HG02973 (cell line): ENCODE measurements around the gene CACNB2.
"Not testable (repeated sequence)": the region's sequence is repeated elsewhere in the genome, so short reads cannot be mapped to it uniquely, and the experiment has no call there.

Experiments used
- ATAC-seq: cut with Tn5 transposase; IDR thresholded peaks from one replicate; pipeline ENCODE4 v1.9.1; 2021; ENCODE audit warnings: moderate library complexity; ENCODE audit not compliant: unreplicated experiment

The CACNB2 gene

GRCh38 chr10:18144928-18145327 is 4.7 kb downstream of the CACNB2 start:
- no peak for ATAC-seq

GRCh38 chr10:18145652-18146051 is 5.4 kb downstream of the CACNB2 start:
- no peak for ATAC-seq

- ATAC-seq, result no peak
These were observed 9.1 kb downstream of the CACNB2 start for GRCh38 chr10:18149196-18149800.

- ATAC-seq, result no peak
These were observed 11.2 kb downstream of the CACNB2 start for GRCh38 chr10:18151356-18151890.

GRCh38 chr10:18153381-18153780 is 13.2 kb downstream of the CACNB2 start:
- ATAC-seq, result not testable (repeated sequence)

GRCh38 chr10:18155321-18155720 is 15.1 kb downstream of the CACNB2 start:
- ATAC-seq, result no peak

- not testable (repeated sequence) for ATAC-seq
These were observed 16.6 kb downstream of the CACNB2 start for GRCh38 chr10:18156797-18157196.

- no peak for ATAC-seq
These were observed 17.7 kb downstream of the CACNB2 start for GRCh38 chr10:18157881-18158280.

- no peak for ATAC-seq
These were observed 18.6 kb downstream of the CACNB2 start for GRCh38 chr10:18158773-18159265.

- ATAC-seq, result no peak
These were observed 19.3 kb downstream of the CACNB2 start for GRCh38 chr10:18159557-18159956.

GRCh38 chr10:18162021-18162627 is 21.9 kb downstream of the CACNB2 start:
- ATAC-seq, result no peak

- no peak for ATAC-seq
These were observed 23.9 kb downstream of the CACNB2 start for GRCh38 chr10:18164093-18164492.

- no peak for ATAC-seq
These were observed 24.6 kb downstream of the CACNB2 start for GRCh38 chr10:18164748-18165361.

GRCh38 chr10:18178854-18179483 is 38.7 kb downstream of the CACNB2 start:
- ATAC-seq, result no peak

- ATAC-seq, result no peak
These were observed 39.7 kb downstream of the CACNB2 start for GRCh38 chr10:18179891-18180290.

- not testable (repeated sequence) for ATAC-seq
These were observed 41.2 kb downstream of the CACNB2 start for GRCh38 chr10:18181382-18181781.

- no peak for ATAC-seq
These were observed 45.4 kb downstream of the CACNB2 start for GRCh38 chr10:18185621-18186020.

- ATAC-seq, result no peak
These were observed 50.6 kb downstream of the CACNB2 start for GRCh38 chr10:18190840-18191239.

GRCh38 chr10:18194634-18195033 is 54.4 kb downstream of the CACNB2 start:
- ATAC-seq, result no peak

- ATAC-seq, result no peak
These were observed 55.0 kb downstream of the CACNB2 start for GRCh38 chr10:18195060-18195799.
